GM21825 (cell line): ENCODE measurements around the gene CRYL1.
"Not testable (repeated sequence)": the region's sequence is repeated elsewhere in the genome, so short reads cannot be mapped to it uniquely, and the experiment has no call there.

Experiments used
- ATAC-seq: cut with Tn5 transposase; IDR thresholded peaks from one replicate; pipeline ENCODE4 v1.9.1; 2021; ENCODE audit warnings: mild to moderate bottlenecking, moderate library complexity; ENCODE audit not compliant: unreplicated experiment

The CRYL1 gene

DNA sequence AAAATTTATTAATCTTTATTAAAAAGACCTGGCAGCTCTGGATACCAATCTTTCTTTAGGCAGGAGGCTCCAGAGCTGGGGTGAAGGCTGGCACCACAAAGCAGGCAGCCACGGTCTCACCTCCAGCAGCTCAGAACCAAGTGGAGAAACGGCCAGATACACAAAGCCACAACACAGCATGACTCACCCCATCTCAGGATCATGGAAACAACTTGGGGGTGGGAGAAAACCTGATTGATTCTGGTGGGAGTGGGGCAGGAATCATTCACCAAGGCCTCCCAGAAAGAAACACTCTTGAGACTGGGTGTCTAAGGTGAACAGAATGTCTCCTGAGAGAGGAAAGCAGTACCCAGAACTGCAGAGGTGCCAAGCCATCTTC, 64.2 kb downstream of the CRYL1 start:
- no peak for ATAC-seq

DNA sequence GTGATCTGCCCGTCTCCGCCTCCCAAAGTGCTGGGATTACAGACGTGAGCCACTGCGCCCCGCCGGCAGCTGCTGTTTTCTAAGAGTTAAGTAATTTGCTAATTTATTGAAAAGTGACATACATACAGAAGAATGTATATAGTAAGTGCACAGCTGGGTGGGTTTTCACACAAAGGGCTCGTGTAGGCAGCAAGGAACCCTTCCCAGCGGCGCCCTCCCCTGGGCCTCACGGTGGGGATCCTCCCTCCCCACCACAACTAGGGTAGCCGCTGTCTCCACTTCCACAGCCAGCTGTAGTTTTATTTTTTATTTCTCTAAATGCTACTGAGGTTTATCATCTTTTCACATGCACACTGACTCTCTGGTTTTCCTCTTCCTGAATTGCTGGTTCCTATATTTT, 64.9 kb downstream of the CRYL1 start:
- ATAC-seq, result no peak

- no peak for ATAC-seq
Measured at GRCh38 chr13:20457670-20458069, 68.0 kb downstream of the CRYL1 start.

DNA sequence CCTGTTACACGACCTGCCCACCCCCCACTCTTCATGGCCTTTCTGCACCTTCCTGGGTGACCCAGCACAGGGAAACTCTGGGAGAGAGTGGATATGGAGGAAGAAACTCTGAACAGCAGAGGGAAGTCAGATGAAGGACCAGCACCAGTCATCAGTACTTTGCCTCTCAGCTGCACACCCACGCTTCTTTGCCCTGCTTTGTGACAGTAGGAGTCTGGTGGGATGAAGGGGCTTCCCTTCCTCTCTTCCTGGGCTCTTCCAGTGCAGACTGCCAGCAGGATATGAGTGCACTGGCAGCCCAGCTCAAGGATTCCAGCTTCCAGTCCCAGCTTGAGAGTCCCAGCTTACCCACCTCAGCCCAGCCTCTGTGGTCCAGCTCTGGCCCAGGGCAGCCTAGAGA, 68.9 kb downstream of the CRYL1 start:
- no peak for ATAC-seq

- no peak for ATAC-seq
Measured at GRCh38 chr13:20451397-20451796, 74.3 kb downstream of the CRYL1 start.

DNA sequence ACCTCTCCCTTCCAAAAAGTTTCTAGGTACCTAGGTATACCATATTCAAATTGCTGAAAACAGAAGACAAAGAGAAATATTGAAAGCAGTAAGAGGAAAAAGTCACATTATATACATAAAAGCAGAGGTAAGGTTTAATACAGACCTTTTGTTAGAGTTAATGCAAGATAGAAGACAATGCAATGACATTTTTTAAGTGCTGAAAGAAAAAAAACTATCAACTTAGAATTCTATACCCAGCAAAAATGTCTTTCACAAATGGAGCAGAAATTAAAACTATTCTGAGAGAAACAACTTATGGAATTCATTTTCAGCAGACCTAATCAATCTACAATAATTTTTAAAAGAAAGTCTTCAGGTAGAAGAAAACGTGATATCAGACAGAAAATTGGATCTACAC, 77.2 kb downstream of the CRYL1 start:
- no peak for ATAC-seq

GRCh38 chr13:20446900-20447299, 78.8 kb downstream of the CRYL1 start:
- no peak for ATAC-seq

GRCh38 chr13:20446405-20446804, 79.3 kb downstream of the CRYL1 start:
- ATAC-seq, result no peak

DNA sequence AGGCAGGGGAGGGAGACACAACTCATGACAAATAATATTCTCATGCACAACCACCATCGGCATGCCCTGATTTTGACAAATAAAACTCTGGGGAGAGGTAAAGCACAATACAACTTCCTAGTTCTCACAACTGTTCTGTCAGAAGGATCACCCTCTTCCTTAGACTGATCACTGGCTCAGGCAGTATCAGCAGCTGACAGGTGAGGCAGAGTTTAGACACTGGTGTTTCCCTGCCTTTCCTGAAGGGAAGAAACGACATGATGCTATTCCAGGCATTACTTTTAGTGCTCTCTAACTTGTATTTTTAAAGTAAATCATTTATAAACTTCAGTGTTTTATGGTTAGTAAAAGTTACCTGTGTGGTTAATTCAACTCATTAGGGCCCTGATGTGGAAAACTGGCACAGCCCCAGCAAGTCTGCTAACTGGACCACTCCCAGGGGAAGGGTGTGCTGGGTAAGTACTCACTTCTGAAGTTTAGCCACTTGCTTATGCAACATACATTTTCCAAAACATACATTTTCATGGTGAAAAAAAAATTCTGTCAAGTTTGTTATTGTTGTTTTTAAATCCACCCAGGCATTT, 82.8 kb downstream of the CRYL1 start:
- ATAC-seq, result no peak

- no peak for ATAC-seq
Measured at GRCh38 chr13:20442375-20442774, 83.3 kb downstream of the CRYL1 start.

DNA sequence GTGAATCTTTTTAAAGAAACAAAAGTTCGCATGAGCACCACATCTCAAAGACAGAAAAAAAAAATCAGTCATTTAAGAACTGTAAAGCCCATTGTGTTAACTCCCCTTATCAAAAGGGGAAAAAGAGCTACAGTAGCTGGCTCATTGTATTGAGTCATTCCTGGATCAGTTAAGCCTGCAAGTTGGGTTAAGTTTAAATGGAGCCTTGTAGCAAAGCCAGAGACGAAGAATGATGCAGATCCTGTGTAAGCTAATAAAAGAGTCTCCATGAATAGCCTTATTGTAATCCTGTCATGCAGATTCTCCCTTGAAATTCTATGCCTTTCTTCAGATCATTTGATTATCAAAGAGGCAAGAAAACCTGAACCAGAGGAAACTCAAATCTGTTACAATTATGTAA, 83.8 kb downstream of the CRYL1 start:
- ATAC-seq, result no peak

DNA sequence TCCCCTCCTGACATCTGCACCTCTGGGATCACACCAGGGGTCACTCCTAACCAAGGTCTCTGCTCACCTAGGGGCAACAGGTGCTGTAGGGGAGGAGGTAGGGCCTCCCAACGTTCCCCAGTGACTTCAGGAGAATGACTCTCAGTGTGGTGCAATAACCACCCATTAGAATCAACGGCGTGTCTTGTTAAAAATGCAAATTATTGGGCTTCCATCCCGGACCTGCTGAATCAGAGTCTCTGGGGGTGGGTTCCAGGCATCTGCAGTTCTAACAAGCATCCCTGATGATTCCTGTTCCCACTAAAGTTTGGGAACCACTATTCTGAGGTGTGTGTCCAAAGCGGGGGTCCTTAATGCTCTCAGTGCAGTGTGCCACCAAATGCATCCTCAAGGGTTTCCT, 84.6 kb downstream of the CRYL1 start:
- no peak for ATAC-seq

- no peak for ATAC-seq
Measured at GRCh38 chr13:20439261-20439660, 86.4 kb downstream of the CRYL1 start.

DNA sequence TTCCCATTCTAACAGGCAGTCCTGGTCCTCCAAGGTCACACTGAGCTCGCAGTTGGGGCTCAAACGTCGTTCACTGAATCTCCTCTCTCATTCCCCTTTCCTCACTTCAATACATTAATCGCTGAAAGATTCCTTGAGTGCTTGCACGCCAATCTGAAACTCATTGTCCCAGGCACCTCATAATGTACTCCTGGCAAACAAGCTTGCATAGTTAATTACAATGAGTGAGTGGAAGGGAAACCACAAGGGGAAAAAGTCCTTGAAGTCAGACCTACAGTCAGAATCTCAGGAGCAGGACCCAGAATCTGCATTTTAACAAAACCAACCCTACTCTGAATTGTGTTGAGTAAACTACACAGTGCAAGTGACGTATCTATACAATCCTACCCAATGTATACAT, 86.9 kb downstream of the CRYL1 start:
- no peak for ATAC-seq

- ATAC-seq, result no peak
Measured at GRCh38 chr13:20436505-20436904, 89.2 kb downstream of the CRYL1 start.

- no peak for ATAC-seq
Measured at GRCh38 chr13:20435616-20436368, 89.9 kb downstream of the CRYL1 start.

DNA sequence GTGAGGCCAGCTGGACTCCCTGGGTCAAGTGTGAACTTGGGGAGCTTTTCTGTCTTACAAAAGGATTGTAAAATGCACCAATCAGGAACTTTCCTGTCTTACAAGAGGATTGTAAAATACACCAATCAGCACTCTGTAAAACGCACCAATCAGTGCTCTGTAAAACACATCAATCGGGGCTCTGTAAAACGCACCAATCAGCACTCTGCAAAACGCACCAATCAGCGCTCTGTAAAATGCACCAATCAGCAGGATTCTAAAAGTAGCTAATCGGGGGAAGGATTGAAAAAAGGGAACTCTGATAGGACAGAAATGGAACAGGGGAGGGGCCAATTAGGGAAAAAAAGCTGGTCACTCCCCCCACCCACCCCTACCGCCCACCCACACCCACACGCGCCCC, 91.4 kb downstream of the CRYL1 start:
- not testable (repeated sequence) for ATAC-seq

GRCh38 chr13:20431687-20432384, 93.8 kb downstream of the CRYL1 start:
- no peak for ATAC-seq

- no peak for ATAC-seq
Measured at GRCh38 chr13:20431080-20431479, 94.6 kb downstream of the CRYL1 start.

- ATAC-seq, result no peak
Measured at GRCh38 chr13:20430296-20430695, 95.4 kb downstream of the CRYL1 start.

DNA sequence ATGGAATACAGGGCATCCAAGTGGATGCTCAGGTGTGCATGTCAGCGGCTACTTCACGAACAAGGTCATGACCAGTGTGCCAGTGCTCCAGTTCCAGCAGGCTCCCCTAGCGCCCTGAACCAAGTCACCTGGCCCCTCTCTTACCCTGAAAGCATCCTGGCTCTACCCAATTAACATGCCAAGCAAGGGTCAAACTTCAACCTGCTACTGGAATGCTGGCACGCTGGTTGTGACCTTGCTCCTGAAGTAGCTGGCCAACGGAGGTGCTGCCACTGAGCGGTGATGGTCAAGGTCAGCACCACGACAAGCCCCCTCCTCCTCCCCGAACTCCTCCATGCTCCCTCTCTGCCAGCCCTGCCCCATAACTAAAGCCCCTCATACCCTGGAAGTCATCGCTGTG, 96.0 kb downstream of the CRYL1 start:
- no peak for ATAC-seq
